Measurements from ENCODE around the gene C9orf50.

C9orf50 gene

GRCh38 chr9:129631674-129632129 lies 10.8 kb upstream of the C9orf50 start (continued):
- TF ChIP-seq, protein P1, sequence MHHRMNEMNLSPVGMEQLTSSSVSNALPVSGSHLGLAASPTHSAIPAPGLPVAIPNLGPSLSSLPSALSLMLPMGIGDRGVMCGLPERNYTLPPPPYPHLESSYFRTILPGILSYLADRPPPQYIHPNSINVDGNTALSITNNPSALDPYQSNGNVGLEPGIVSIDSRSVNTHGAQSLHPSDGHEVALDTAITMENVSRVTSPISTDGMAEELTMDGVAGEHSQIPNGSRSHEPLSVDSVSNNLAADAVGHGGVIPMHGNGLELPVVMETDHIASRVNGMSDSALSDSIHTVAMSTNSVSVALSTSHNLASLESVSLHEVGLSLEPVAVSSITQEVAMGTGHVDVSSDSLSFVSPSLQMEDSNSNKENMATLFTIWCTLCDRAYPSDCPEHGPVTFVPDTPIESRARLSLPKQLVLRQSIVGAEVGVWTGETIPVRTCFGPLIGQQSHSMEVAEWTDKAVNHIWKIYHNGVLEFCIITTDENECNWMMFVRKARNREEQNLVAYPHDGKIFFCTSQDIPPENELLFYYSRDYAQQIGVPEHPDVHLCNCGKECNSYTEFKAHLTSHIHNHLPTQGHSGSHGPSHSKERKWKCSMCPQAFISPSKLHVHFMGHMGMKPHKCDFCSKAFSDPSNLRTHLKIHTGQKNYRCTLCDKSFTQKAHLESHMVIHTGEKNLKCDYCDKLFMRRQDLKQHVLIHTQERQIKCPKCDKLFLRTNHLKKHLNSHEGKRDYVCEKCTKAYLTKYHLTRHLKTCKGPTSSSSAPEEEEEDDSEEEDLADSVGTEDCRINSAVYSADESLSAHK (tag by site-specific recombination; IDR thresholded peaks at IDR 0.05): peak; percentile 48; the same call in 1 of the 2 replicates
- TF ChIP-seq HIC1 (tag by site-specific recombination; IDR thresholded peaks at IDR 0.05): no peak
- TF ChIP-seq ZNF175 (tag by site-specific recombination; IDR thresholded peaks at IDR 0.05): no peak

- ChIA-PET CTCF (interaction anchor here (1.1 to 23.4 kb wide), 7 partner anchors 9 to 496 kb away, joined by 3 to 507 read pairs (median 7); no protein-coding TSS in a partner anchor), POLR2A (interaction anchor here (0.6 to 1.3 kb wide), 2 partner anchors 9 to 137 kb away, joined by 3 to 8 read pairs; no protein-coding TSS in a partner anchor)
- H3K4me1 ChIP-seq (ENCODE audit: control insufficient read depth, insufficient read depth, low read length): peaks cover 3% of the 10 kb centered on the region; the same call in 1 of the 2 replicates
- H3K4me3 ChIP-seq (ENCODE audit: low read depth, low read length): no peak overlapping the region
- no peaks in the 10 kb centered on the region for H3K9me3 ChIP-seq (ENCODE audit: control insufficient read depth, insufficient read depth, low read depth, low read length)
- H3K27ac ChIP-seq (ENCODE audit: extremely low read depth, low read depth, low read length): no peak overlapping the region
- H3K36me3 ChIP-seq (ENCODE audit: control insufficient read depth in 2 of 2, insufficient read depth in 1 of 2, low read length in 2 of 2): peaks cover 0 to 83% of the 10 kb centered on the region in 2 experiments; a peak in 2 of 3 replicates
- TF ChIP-seq ZNF350 (tag by site-specific recombination; IDR thresholded peaks at IDR 0.05) (no peak), ZNF391 (tag by site-specific recombination; IDR thresholded peaks at IDR 0.05; ENCODE audit: borderline replicate concordance, low read depth) (no peak), ZNF23 (tag by site-specific recombination; IDR thresholded peaks at IDR 0.05; ENCODE audit: borderline replicate concordance) (no peak), ZNF510 (tag by site-specific recombination; IDR thresholded peaks at IDR 0.05; ENCODE audit: insufficient replicate concordance) (no peak), ZNF266 (tag by site-specific recombination; IDR thresholded peaks at IDR 0.05; ENCODE audit: low read depth) (no peak), ZFHX2 (tag by site-specific recombination; conservative IDR thresholded peaks at IDR 0.05) (peak; percentile 54; the same call in 1 of the 2 replicates), KLF1 (tag by site-specific recombination; IDR thresholded peaks at IDR 0.05) (no peak), KLF7 (tag by site-specific recombination; IDR thresholded peaks at IDR 0.05; ENCODE audit: borderline replicate concordance) (no peak), KLF10 (tag by site-specific recombination; IDR thresholded peaks at IDR 0.05) (no peak), ZNF341 (tag by site-specific recombination; IDR thresholded peaks at IDR 0.05; ENCODE audit: low read depth) (peak; percentile 97), EGR2 (tag by site-specific recombination; IDR thresholded peaks at IDR 0.05; ENCODE audit: low read depth) (peak; percentile 63)
- TF ChIP-seq, protein P2, sequence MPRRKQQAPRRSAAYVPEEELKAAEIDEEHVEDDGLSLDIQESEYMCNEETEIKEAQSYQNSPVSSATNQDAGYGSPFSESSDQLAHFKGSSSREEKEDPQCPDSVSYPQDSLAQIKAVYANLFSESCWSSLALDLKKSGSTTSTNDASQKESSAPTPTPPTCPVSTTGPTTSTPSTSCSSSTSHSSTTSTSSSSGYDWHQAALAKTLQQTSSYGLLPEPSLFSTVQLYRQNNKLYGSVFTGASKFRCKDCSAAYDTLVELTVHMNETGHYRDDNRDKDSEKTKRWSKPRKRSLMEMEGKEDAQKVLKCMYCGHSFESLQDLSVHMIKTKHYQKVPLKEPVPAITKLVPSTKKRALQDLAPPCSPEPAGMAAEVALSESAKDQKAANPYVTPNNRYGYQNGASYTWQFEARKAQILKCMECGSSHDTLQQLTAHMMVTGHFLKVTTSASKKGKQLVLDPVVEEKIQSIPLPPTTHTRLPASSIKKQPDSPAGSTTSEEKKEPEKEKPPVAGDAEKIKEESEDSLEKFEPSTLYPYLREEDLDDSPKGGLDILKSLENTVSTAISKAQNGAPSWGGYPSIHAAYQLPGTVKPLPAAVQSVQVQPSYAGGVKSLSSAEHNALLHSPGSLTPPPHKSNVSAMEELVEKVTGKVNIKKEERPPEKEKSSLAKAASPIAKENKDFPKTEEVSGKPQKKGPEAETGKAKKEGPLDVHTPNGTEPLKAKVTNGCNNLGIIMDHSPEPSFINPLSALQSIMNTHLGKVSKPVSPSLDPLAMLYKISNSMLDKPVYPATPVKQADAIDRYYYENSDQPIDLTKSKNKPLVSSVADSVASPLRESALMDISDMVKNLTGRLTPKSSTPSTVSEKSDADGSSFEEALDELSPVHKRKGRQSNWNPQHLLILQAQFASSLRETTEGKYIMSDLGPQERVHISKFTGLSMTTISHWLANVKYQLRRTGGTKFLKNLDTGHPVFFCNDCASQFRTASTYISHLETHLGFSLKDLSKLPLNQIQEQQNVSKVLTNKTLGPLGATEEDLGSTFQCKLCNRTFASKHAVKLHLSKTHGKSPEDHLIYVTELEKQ (tag by site-specific recombination; IDR thresholded peaks at IDR 0.05; ENCODE audit: borderline replicate concordance): no peak
- TF ChIP-seq, protein P3, sequence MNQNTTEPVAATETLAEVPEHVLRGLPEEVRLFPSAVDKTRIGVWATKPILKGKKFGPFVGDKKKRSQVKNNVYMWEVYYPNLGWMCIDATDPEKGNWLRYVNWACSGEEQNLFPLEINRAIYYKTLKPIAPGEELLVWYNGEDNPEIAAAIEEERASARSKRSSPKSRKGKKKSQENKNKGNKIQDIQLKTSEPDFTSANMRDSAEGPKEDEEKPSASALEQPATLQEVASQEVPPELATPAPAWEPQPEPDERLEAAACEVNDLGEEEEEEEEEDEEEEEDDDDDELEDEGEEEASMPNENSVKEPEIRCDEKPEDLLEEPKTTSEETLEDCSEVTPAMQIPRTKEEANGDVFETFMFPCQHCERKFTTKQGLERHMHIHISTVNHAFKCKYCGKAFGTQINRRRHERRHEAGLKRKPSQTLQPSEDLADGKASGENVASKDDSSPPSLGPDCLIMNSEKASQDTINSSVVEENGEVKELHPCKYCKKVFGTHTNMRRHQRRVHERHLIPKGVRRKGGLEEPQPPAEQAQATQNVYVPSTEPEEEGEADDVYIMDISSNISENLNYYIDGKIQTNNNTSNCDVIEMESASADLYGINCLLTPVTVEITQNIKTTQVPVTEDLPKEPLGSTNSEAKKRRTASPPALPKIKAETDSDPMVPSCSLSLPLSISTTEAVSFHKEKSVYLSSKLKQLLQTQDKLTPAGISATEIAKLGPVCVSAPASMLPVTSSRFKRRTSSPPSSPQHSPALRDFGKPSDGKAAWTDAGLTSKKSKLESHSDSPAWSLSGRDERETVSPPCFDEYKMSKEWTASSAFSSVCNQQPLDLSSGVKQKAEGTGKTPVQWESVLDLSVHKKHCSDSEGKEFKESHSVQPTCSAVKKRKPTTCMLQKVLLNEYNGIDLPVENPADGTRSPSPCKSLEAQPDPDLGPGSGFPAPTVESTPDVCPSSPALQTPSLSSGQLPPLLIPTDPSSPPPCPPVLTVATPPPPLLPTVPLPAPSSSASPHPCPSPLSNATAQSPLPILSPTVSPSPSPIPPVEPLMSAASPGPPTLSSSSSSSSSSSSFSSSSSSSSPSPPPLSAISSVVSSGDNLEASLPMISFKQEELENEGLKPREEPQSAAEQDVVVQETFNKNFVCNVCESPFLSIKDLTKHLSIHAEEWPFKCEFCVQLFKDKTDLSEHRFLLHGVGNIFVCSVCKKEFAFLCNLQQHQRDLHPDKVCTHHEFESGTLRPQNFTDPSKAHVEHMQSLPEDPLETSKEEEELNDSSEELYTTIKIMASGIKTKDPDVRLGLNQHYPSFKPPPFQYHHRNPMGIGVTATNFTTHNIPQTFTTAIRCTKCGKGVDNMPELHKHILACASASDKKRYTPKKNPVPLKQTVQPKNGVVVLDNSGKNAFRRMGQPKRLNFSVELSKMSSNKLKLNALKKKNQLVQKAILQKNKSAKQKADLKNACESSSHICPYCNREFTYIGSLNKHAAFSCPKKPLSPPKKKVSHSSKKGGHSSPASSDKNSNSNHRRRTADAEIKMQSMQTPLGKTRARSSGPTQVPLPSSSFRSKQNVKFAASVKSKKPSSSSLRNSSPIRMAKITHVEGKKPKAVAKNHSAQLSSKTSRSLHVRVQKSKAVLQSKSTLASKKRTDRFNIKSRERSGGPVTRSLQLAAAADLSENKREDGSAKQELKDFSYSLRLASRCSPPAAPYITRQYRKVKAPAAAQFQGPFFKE (tag by site-specific recombination; IDR thresholded peaks at IDR 0.05; ENCODE audit: borderline replicate concordance): no peak
- TF ChIP-seq, protein P4, sequence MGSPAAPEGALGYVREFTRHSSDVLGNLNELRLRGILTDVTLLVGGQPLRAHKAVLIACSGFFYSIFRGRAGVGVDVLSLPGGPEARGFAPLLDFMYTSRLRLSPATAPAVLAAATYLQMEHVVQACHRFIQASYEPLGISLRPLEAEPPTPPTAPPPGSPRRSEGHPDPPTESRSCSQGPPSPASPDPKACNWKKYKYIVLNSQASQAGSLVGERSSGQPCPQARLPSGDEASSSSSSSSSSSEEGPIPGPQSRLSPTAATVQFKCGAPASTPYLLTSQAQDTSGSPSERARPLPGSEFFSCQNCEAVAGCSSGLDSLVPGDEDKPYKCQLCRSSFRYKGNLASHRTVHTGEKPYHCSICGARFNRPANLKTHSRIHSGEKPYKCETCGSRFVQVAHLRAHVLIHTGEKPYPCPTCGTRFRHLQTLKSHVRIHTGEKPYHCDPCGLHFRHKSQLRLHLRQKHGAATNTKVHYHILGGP (tag by site-specific recombination; IDR thresholded peaks at IDR 0.05): no peak
Observed at GRCh38 chr9:129630967-129631673, 10.2 kb upstream of the C9orf50 start.
